Measurements from ENCODE around the gene PI4KA.

Gene PI4KA

DNA sequence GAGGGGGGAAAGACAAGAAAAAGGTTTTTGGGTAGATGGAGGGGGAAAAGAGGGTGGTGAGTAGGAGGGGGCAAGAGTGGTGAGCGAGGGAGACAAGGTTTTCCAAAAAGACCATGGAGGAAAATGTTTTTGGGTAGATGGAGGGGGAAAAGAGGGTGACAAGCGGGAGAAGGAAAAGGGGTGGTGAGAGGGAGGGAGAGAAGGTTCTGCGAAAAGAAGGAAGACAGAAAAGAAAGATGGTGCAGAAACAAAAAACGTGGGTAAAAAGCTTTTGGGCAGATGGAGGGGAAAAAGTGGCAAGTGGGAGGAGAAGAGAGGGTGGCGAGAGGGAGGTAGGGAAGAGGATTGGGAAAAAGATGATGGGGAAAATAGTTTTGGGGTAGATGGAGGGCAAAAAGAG, 200.6 kb downstream of the PI4KA start:
- Histone ChIP-seq H3K27me3 (ENCODE audit: insufficient read depth, low read depth) (no peaks in the 10 kb centered on the region), H3K36me3 (ENCODE audit: insufficient read depth) (no peaks in the 10 kb centered on the region), H3K27ac (no peak overlapping the region), H3K79me2 (ENCODE audit: insufficient read depth, low read depth) (no peaks in the 10 kb centered on the region), H2AFZ (ENCODE audit: low read depth) (no peak overlapping the region), H3K4me3 (IDR thresholded peaks at IDR 0.05; ENCODE audit: insufficient read depth, low read depth, low read length) (no peak overlapping the region), H3K4me2 (no peak overlapping the region), H3K4me1 (ENCODE audit: low read depth, poor library complexity, severe bottlenecking) (no peaks in the 10 kb centered on the region), H3K9ac (no peak overlapping the region), H4K20me1 (ENCODE audit: insufficient read depth) (no peaks in the 10 kb centered on the region)
- no peak for TF ChIP-seq CTCF (conservative IDR thresholded peaks at IDR 0.05; ENCODE audit: low read depth, low read length)

All from KMS-11 (cell line).